GM12864 (cell line): ENCODE results near the gene RIC1.

Source experiments
- DNase-seq: peaks from one replicate; pipeline ENCODE4 v3.0.0-alpha.2; 2011; ENCODE audit warnings: low read depth
- H3K4me3 ChIP-seq: 2 replicates; pipeline ENCODE4 v1.5.1; 2011; ENCODE audit warnings: mild to moderate bottlenecking, low read depth, low read length, control low read depth
- TF ChIP-seq, protein P1 (sequence below): IDR thresholded peaks from 2 replicates; pipeline ENCODE4 v1.5.1; 2011; ENCODE audit warnings: low read depth, mild to moderate bottlenecking, moderate library complexity, low read length, control low read depth, inconsistent platforms; ENCODE audit errors: missing control alignments

RIC1 gene

GRCh38 chr9:5611321-5612184, 17.4 kb upstream of the RIC1 start:
- no peak for DNase-seq
- H3K4me3 ChIP-seq, result no peak overlapping the region
- TF ChIP-seq, protein P1, sequence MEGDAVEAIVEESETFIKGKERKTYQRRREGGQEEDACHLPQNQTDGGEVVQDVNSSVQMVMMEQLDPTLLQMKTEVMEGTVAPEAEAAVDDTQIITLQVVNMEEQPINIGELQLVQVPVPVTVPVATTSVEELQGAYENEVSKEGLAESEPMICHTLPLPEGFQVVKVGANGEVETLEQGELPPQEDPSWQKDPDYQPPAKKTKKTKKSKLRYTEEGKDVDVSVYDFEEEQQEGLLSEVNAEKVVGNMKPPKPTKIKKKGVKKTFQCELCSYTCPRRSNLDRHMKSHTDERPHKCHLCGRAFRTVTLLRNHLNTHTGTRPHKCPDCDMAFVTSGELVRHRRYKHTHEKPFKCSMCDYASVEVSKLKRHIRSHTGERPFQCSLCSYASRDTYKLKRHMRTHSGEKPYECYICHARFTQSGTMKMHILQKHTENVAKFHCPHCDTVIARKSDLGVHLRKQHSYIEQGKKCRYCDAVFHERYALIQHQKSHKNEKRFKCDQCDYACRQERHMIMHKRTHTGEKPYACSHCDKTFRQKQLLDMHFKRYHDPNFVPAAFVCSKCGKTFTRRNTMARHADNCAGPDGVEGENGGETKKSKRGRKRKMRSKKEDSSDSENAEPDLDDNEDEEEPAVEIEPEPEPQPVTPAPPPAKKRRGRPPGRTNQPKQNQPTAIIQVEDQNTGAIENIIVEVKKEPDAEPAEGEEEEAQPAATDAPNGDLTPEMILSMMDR, result no peak

DNA sequence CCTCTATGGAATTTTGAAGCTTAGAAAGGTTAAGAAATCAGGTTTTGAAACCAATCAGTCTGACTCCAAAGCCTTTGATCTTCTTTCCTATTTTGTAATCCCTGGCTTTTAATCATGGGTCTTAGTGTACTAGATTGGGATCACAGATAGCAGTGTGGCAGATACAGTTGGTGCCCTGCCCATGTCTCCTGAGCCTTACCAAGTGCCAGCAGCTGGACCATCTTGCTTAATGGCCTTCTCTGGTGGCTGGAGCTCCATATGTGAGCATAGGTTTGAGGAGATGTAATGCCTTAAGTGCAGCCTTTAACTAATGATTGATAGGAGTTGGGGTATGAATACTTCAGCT, 16.7 kb upstream of the RIC1 start:
- TF ChIP-seq, protein P1, result no peak
- H3K4me3 ChIP-seq, result no peak overlapping the region
- no peak for DNase-seq

DNA sequence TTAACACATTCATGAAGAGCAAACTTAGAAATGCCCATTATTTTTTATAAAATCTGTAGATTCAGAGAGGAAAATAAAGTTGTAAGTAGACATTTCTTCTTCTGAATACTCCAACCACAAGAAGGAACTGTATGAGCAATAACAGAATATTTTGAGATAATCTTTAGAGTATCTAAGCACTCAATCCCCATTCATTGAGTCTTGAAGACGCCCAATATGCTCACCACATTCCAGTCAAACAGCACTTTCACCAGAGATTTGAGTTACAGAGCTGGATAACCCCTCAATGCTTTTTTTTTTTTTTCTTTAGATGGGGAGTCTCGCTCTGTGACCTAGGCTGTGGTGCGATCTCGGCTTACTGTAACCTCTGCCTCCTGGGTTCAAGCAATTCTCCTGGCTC, 14.7 kb upstream of the RIC1 start:
- DNase-seq, result no peak
- no peak overlapping the region for H3K4me3 ChIP-seq
- TF ChIP-seq, protein P1, result no peak

- no peak overlapping the region for H3K4me3 ChIP-seq
- no peak for DNase-seq
- TF ChIP-seq, protein P1, result no peak
Measured at GRCh38 chr9:5614985-5615384, 13.9 kb upstream of the RIC1 start.

GRCh38 chr9:5617749-5618148, 11.2 kb upstream of the RIC1 start:
- H3K4me3 ChIP-seq, result no peak overlapping the region; the same call in 1 of the 2 replicates
- DNase-seq, result peak; percentile 83
- TF ChIP-seq, protein P1, result no peak

DNA sequence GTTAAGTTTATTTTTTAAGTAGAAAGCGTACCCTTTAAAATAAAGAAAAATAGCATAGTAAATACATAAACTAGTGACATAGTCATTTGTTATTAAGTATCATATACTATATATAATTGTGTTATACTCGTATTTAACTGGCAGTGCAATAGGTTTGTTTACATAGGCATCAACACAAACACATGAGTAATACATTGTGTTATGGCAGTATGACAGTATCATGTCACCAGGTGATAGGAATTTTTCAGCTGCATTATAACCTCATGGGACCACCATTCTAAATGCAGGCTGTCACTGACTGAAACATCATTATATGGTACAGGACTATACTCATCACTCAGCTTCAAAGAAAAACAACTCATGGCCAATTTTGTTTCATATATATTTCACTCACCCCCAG, 8.4 kb upstream of the RIC1 start:
- DNase-seq, result no peak
- TF ChIP-seq, protein P1, result no peak
- H3K4me3 ChIP-seq, result no peak overlapping the region

DNA sequence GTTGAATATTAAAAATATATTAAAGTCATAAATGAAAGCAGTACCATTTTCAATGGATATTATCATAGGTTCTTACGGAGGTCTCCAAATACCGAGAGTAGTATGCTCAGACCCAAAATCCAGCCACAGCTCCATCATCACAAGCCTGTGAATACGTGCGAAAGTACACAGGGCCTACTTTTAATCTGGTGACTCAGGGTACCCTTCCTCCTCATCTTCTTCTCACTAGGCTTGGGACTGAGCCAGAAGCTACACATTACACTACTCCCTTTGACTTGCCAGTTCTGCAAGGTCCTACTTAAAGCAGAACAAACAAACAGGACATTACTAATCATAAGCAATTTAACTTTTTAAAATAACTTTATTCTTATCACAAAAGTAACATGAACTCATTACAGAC, 7.6 kb upstream of the RIC1 start:
- H3K4me3 ChIP-seq, result no peak overlapping the region
- DNase-seq, result no peak
- TF ChIP-seq, protein P1, result no peak
